Smooth muscle cell (in vitro differentiated cells): ENCODE data around the gene CDH23. TPM values are rescaled to one million over a fixed set of nuclear protein-coding genes. Genes with fewer than 3 reads are reported as not detected.

ENCODE experiments used
- DNase-seq: peaks from one replicate; lab custom pipeline; 2025; ENCODE audit not compliant: unreplicated experiment; lab: John Stamatoyannopoulos, UW
- H2AFZ ChIP-seq: fragments of 200-600 bp; sonication (generic); 2 replicates; pipeline ENCODE4 v1.6.0; 2016; ENCODE audit warnings: antibody characterized with exemption, low read depth, mild to moderate bottlenecking
- H3F3A ChIP-seq: fragments of 200-600 bp; sonication (generic); 2 replicates; pipeline ENCODE4 v1.6.0; 2017; ENCODE audit warnings: antibody characterized with exemption, low read depth
- H3K27ac ChIP-seq: fragments of 200-600 bp; sonication (generic); 2 replicates; pipeline ENCODE4 v1.5.1; 2016; ENCODE audit warnings: low read depth, mild to moderate bottlenecking
- H3K27me3 ChIP-seq: fragments of 200-600 bp; sonication (generic); 2 replicates; pipeline ENCODE4 v1.6.1; 2016; ENCODE audit warnings: low read depth, mild to moderate bottlenecking
- H3K36me3 ChIP-seq: fragments of 200-600 bp; sonication (generic); 2 replicates; pipeline ENCODE4 v1.5.1; 2016; ENCODE audit warnings: low read depth
- H3K4me1 ChIP-seq: fragments of 200-600 bp; sonication (generic); 2 replicates; pipeline ENCODE4 v1.5.1; 2016; ENCODE audit warnings: low read depth
- H3K4me2 ChIP-seq: fragments of 200-600 bp; sonication (generic); 2 replicates; pipeline ENCODE4 v1.6.0; 2016; ENCODE audit warnings: mild to moderate bottlenecking
- H3K4me3 ChIP-seq: fragments of 200-600 bp; sonication (generic); 2 replicates; pipeline ENCODE4 v1.5.1; 2016; ENCODE audit warnings: mild to moderate bottlenecking
- H3K79me2 ChIP-seq: fragments of 200-600 bp; sonication (generic); 2 replicates; pipeline ENCODE4 v1.6.0; 2016; ENCODE audit warnings: low read depth, mild to moderate bottlenecking
- H3K9ac ChIP-seq: fragments of 200-600 bp; sonication (generic); 2 replicates; pipeline ENCODE4 v1.6.0; 2016; ENCODE audit warnings: low read depth
- H3K9me3 ChIP-seq: fragments of 200-600 bp; sonication (generic); replicated peaks from 2 replicates; pipeline ENCODE4 v1.5.1; 2016; ENCODE audit warnings: low read depth
- H4K20me1 ChIP-seq: fragments of 200-600 bp; sonication (generic); 2 replicates; pipeline ENCODE4 v1.6.0; 2016; ENCODE audit warnings: low read depth
- WGBS: methylation state at CpG from one replicate; pipeline ENCODE4 v1.1.7; 2016; ENCODE audit warnings: low lambda C conversion rate; 5-methylcytosine and 5-hydroxymethylcytosine counted together
- polyA plus RNA-seq: library from polyadenylated mRNA; unstranded; fragments of >200 nt; fragmentation: Nextera tagmentation; extraction: Ambion mirVana; gene quantifications from 2 replicates; pipeline ENCODE4 v1.2.1, GENCODE V29; 2016
- total RNA-seq: library from RNA; depleted of rRNA; stranded (reverse); fragments of >200 nt; gene quantifications from 2 replicates; pipeline ENCODE4 v1.2.3, GENCODE V29; 2014
- TF ChIP-seq, protein P1 (sequence below): fragments of 200-600 bp; sonication (generic); IDR thresholded peaks from 2 replicates; pipeline ENCODE4 v1.5.1; 2017; ENCODE audit warnings: borderline replicate concordance, mild to moderate bottlenecking, antibody characterized with exemption; ENCODE audit not compliant: insufficient read depth, poor library complexity, severe bottlenecking

CDH23 gene
- total and polyA plus RNA-seq, 2 experiments from 2014 or later = 0.99 to 2.5 TPM

GRCh38 chr10:71756311-71757191 lies 359.8 kb downstream of the CDH23 start:
- no peak overlapping the region for H3K27ac ChIP-seq
- no peaks in the 10 kb centered on the region for H4K20me1 ChIP-seq
- no peak overlapping the region for H3K4me2 ChIP-seq
- DNase-seq = no peak
- no peak overlapping the region for H3K4me3 ChIP-seq
- H3K27me3 ChIP-seq = peaks cover 6% of the 10 kb centered on the region
- H3K9ac ChIP-seq = no peak overlapping the region
- no peaks in the 10 kb centered on the region for H3F3A ChIP-seq
- no peaks in the 10 kb centered on the region for H3K36me3 ChIP-seq
- no peaks in the 10 kb centered on the region for H3K4me1 ChIP-seq
- no peak overlapping the region for H2AFZ ChIP-seq
- H3K9me3 ChIP-seq = no peaks in the 10 kb centered on the region
- no peaks in the 10 kb centered on the region for H3K79me2 ChIP-seq
- WGBS = 79% methylated on average over 12 of the region's 12 CpGs
- TF ChIP-seq, protein P1, sequence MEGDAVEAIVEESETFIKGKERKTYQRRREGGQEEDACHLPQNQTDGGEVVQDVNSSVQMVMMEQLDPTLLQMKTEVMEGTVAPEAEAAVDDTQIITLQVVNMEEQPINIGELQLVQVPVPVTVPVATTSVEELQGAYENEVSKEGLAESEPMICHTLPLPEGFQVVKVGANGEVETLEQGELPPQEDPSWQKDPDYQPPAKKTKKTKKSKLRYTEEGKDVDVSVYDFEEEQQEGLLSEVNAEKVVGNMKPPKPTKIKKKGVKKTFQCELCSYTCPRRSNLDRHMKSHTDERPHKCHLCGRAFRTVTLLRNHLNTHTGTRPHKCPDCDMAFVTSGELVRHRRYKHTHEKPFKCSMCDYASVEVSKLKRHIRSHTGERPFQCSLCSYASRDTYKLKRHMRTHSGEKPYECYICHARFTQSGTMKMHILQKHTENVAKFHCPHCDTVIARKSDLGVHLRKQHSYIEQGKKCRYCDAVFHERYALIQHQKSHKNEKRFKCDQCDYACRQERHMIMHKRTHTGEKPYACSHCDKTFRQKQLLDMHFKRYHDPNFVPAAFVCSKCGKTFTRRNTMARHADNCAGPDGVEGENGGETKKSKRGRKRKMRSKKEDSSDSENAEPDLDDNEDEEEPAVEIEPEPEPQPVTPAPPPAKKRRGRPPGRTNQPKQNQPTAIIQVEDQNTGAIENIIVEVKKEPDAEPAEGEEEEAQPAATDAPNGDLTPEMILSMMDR = no peak

- Histone ChIP-seq H3K36me3 (no peaks in the 10 kb centered on the region), H3K4me2 (no peak overlapping the region), H3K9me3 (no peaks in the 10 kb centered on the region), H3K4me1 (no peaks in the 10 kb centered on the region), H3F3A (no peaks in the 10 kb centered on the region), H3K27ac (no peak overlapping the region), H4K20me1 (no peaks in the 10 kb centered on the region), H3K4me3 (no peak overlapping the region), H3K79me2 (no peaks in the 10 kb centered on the region), H3K27me3 (peaks cover 6% of the 10 kb centered on the region), H2AFZ (no peak overlapping the region), H3K9ac (no peak overlapping the region)
- 84% methylated on average over 10 of the region's 11 CpGs for WGBS
- no peak for DNase-seq
- TF ChIP-seq, protein P1 = no peak
Measured at GRCh38 chr10:71757399-71757922, 360.7 kb downstream of the CDH23 start.

DNA sequence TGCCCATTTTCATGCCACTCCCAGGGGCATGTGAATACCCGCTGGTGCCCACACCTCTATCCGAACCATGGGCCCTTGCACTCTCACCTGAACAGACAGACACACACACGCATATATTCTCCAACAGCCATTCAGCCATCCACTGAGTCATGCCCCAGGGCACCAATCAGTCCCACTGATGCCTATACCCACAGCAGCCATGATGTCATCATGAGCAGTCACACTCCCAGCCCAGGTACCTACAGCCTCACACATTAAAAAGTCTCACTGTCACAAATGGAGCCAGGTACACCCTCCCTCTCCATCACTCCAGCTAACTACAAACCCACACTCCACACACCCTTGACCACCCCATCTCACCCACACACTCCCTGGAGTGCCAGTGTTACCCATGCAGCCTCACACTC lies 364.4 kb downstream of the CDH23 start:
- TF ChIP-seq, protein P1 = no peak
- no peak for DNase-seq
- WGBS = 91% methylated on average over 3 of the region's 3 CpGs
- no peaks in the 10 kb centered on the region for H3K27me3 ChIP-seq
- H3F3A ChIP-seq = no peaks in the 10 kb centered on the region
- H3K79me2 ChIP-seq = no peaks in the 10 kb centered on the region
- no peak overlapping the region for H3K27ac ChIP-seq
- no peaks in the 10 kb centered on the region for H3K9me3 ChIP-seq
- no peaks in the 10 kb centered on the region for H3K4me1 ChIP-seq
- H4K20me1 ChIP-seq = no peaks in the 10 kb centered on the region
- no peak overlapping the region for H3K9ac ChIP-seq
- H3K4me2 ChIP-seq = no peak overlapping the region
- H3K4me3 ChIP-seq = no peak overlapping the region
- H2AFZ ChIP-seq = no peak overlapping the region
- no peaks in the 10 kb centered on the region for H3K36me3 ChIP-seq
